AG09309 (cell line): Measurements from ENCODE around the gene VOPP1.

Experiments used
- DNase-seq: peaks from one replicate; pipeline ENCODE4 v3.0.0-alpha.2; 2010; ENCODE audit warnings: low read depth
- H3K4me3 ChIP-seq: 2 replicates; pipeline ENCODE4 v1.5.1; 2011; ENCODE audit warnings: mild to moderate bottlenecking, low read depth, low read length, moderate library complexity; ENCODE audit not compliant: control insufficient read depth
- TF ChIP-seq, protein P1 (sequence below): IDR thresholded peaks from 2 replicates; pipeline ENCODE4 v1.5.1; 2011; ENCODE audit warnings: mild to moderate bottlenecking, low read depth, low read length, inconsistent platforms; ENCODE audit not compliant: insufficient read depth, control insufficient read depth; ENCODE audit errors: missing control alignments

VOPP1 gene

DNA sequence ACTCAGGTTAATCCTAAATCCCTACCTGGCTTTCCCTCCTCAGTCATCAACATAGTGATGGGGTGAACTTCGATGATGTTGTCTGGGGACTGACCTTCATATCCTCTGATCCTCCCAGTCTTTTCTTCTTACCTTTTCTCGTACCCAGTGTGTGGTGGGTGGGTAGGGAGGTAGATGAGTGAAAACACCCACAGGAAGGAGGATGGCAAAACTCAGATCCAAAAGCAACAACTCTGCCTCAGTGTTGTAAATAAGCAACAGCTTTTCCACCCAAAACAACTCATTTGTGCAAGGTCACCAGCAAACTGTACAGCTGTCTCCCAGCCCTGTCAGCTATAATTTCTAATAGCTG, 38.6 kb downstream of the VOPP1 start:
- no peak overlapping the region for H3K4me3 ChIP-seq
- DNase-seq: no peak
- TF ChIP-seq, protein P1, sequence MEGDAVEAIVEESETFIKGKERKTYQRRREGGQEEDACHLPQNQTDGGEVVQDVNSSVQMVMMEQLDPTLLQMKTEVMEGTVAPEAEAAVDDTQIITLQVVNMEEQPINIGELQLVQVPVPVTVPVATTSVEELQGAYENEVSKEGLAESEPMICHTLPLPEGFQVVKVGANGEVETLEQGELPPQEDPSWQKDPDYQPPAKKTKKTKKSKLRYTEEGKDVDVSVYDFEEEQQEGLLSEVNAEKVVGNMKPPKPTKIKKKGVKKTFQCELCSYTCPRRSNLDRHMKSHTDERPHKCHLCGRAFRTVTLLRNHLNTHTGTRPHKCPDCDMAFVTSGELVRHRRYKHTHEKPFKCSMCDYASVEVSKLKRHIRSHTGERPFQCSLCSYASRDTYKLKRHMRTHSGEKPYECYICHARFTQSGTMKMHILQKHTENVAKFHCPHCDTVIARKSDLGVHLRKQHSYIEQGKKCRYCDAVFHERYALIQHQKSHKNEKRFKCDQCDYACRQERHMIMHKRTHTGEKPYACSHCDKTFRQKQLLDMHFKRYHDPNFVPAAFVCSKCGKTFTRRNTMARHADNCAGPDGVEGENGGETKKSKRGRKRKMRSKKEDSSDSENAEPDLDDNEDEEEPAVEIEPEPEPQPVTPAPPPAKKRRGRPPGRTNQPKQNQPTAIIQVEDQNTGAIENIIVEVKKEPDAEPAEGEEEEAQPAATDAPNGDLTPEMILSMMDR: no peak

DNA sequence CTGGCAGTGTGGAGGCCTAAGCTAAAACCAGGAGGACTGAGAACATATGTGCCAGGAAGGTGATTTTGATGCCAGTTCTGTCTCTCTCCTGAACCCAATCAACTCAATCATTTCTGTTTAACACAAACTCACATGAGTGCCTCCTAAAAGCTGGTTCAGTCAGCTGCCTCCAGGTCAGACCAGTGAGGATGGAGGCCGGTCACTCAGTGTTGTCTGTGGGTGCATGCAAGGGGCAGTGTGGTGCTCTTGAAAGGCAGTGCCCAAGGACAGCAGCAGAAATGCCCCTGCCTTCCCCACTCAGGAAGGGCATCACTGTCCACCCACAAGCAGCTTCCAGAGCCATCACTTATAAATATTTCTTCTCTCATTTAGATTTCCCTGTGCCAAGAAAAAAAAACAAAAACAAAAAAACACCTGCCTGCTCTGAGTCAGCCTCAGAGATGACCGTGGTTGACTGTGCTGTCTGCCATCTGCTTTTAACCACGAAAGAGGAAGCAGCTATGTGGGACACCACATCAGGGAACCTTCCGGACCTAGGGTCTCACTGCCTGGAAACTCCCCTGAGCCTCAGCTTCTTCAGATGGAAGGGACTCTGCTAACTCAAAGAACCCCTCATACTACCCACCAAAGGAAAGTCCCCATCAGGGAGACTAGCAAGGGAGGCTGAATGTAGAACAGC, 39.1 kb downstream of the VOPP1 start:
- TF ChIP-seq, protein P1: no peak
- no peak overlapping the region for H3K4me3 ChIP-seq
- no peak for DNase-seq

DNA sequence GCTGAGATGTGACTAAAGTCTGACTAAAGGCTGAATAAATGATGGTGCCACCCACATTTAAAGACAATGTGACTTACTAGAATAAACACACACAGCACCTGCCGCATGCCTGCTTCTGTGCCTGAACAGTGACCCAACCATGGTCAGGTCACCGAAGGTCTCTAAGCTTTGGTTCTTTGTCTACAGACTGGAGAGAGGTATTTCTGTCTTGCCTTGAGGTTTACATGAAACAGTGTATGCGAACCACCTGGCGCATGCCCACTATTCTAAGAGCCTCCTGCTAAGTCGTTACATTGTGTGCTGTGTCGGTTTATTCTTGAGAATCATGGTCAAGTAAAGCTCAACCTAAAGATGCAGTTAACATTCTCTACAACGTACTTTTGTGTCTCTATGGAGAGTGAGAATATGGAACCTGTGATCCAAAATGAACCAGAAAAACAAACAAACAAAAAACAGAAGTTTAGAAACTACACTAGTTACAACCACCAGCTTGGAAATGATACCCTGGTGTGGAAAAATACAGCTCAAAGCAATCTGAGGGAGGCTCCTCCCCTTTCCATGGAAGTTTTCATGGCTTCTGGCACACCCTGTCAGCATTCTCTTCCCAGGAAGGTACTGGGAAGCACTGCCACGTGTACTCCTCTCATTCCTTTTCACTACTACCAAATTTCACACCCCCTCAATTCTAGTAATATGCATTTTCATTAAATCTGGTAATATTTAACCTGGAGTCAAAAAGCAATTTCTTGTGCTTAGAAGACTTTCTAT, 40.0 kb downstream of the VOPP1 start:
- no peak for DNase-seq
- H3K4me3 ChIP-seq: no peak overlapping the region
- TF ChIP-seq, protein P1: no peak

DNA sequence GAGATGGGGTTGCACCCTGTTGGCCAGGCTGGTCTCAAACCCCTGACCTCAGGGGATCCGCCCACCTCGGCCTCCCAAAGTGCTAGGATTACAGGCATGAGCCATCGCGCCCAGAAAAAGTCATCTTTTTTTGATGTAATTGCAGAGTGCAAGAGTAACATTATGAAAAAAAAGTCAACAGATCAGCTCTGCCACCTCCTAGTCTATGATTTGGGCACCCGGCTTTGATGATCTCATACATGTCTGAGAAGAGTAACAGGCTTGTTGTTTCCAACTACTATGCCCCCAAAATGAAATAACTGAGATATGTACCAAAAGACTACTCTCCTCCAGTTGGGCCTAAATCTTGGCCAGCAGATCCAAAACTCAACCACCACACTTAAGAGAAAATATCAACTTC, 40.8 kb downstream of the VOPP1 start:
- no peak overlapping the region for H3K4me3 ChIP-seq
- TF ChIP-seq, protein P1: no peak
- DNase-seq: no peak

DNA sequence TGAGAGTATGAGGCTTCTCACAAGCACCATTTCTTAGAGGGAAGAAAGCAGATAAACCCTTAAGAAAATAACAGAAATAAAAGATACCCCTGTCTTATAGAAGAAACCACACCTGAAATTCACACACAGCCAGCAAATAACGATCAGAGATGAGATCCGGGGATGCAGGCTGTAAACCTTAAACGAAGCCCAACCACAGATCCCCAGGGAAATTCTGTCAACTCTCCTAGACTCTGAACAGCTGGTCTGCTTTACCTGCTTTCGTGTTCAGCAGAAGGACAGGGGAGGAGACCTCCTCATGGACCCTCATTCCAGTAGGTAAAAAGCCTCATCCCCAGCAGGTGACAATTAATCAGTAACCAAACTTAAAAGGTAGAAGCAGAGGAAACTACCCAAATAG, 45.0 kb downstream of the VOPP1 start:
- H3K4me3 ChIP-seq: no peak overlapping the region
- TF ChIP-seq, protein P1: no peak
- no peak for DNase-seq

DNA sequence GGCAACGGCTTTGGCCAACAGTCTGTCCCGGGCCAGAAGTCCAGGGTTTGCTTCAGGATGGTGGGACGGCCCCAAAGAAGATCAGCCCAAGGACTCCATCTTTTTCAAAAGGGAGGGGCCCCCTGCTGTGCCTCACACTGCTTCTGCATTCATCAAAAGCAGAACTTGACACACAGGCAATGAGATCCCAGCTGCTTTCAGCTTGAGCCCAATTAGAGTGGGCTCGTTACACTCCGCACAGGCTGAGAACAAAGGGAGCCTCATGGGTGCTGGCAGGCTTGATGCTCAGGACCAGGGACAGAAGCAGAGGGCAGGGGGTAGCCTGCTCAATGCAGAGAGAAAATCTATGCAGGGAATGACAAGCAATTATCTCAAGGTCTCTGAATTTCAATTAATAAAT, 45.5 kb downstream of the VOPP1 start:
- no peak overlapping the region for H3K4me3 ChIP-seq
- no peak for DNase-seq
- TF ChIP-seq, protein P1: no peak
